Esophagus muscularis mucosa (tissue), 3 donors: ENCODE measurements around the gene GDF7.

Experiments used
- POLR2A ChIP-seq: fragments of 450-650 bp; IDR thresholded peaks from one replicate; pipeline ENCODE4 v1.6.1; 2017; ENCODE audit warnings: antibody characterized with exemption, moderate library complexity, mild to moderate bottlenecking, low read depth
- TF ChIP-seq, protein P1 (sequence below), 3 experiments: fragments of 200-600 bp in 2 of 3; fragments of 450-650 bp in 1 of 3; sonication (generic) in 2 of 3; IDR thresholded peaks; one replicate each; pipeline ENCODE4 v1.5.1; 2017 to 2019; ENCODE audit warnings: antibody characterized with exemption in 3 of 3, mild to moderate bottlenecking in 2 of 3, moderate library complexity in 1 of 3

GRCh38 chr2:20652141-20652540 is 14.8 kb upstream of the GDF7 start:
- TF ChIP-seq POLR2A: no peak
- TF ChIP-seq, protein P1, sequence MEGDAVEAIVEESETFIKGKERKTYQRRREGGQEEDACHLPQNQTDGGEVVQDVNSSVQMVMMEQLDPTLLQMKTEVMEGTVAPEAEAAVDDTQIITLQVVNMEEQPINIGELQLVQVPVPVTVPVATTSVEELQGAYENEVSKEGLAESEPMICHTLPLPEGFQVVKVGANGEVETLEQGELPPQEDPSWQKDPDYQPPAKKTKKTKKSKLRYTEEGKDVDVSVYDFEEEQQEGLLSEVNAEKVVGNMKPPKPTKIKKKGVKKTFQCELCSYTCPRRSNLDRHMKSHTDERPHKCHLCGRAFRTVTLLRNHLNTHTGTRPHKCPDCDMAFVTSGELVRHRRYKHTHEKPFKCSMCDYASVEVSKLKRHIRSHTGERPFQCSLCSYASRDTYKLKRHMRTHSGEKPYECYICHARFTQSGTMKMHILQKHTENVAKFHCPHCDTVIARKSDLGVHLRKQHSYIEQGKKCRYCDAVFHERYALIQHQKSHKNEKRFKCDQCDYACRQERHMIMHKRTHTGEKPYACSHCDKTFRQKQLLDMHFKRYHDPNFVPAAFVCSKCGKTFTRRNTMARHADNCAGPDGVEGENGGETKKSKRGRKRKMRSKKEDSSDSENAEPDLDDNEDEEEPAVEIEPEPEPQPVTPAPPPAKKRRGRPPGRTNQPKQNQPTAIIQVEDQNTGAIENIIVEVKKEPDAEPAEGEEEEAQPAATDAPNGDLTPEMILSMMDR (IDR thresholded peaks at IDR 0.05): no peak
